Tibial nerve (tissue), 4 donors: ENCODE measurements around the gene SLC25A21. TPM values are rescaled to one million over a fixed set of nuclear protein-coding genes. Genes with fewer than 3 reads are reported as not detected.

Experiments
- DNase-seq, 2 donors: peaks; one replicate each; pipeline ENCODE4 v3.0.0-alpha.2; 2019; ENCODE audit warnings: low spot score in 2 of 2
- H3K27ac ChIP-seq, 4 donors: fragments of 200-600 bp; sonication (generic) in 3 of 4; one replicate each; pipeline ENCODE4 v1.5.1; 2017 to 2019; ENCODE audit warnings: mild to moderate bottlenecking in 1 of 4
- H3K27me3 ChIP-seq, 2 donors: fragments of 200-600 bp; sonication (generic) in 1 of 2; one replicate each; pipeline versions ENCODE4 v1.5.1 to v1.6.0; 2017 to 2019
- H3K36me3 ChIP-seq, 3 donors: fragments of 200-600 bp; sonication (generic); one replicate each; pipeline ENCODE4 v1.5.1; 2018 to 2019
- H3K4me1 ChIP-seq, 4 donors: fragments of 200-600 bp; sonication (generic) in 3 of 4; one replicate each; pipeline ENCODE4 v1.5.1; 2017 to 2019
- H3K4me3 ChIP-seq, 4 donors: fragments of 200-600 bp; sonication (generic) in 3 of 4; one replicate each; pipeline ENCODE4 v1.5.1; 2017 to 2019; ENCODE audit warnings: mild to moderate bottlenecking in 1 of 4, moderate library complexity in 1 of 4
- H3K9me3 ChIP-seq, 4 donors: fragments of 200-600 bp; sonication (generic) in 3 of 4; one replicate each; pipeline ENCODE4 v1.5.1; 2017 to 2019
- EP300 ChIP-seq, 2 donors: sonication (generic); formaldehyde crosslinking; IDR thresholded peaks; one replicate each; pipeline ENCODE4 v1.6.1; 2017; ENCODE audit warnings: antibody characterized with exemption in 2 of 2, mild to moderate bottlenecking in 1 of 2
- POLR2A ChIP-seq, 2 donors: fragments of 450-650 bp; IDR thresholded peaks; one replicate each; pipeline ENCODE4 v1.6.1; 2017; ENCODE audit warnings: antibody characterized with exemption in 2 of 2, mild to moderate bottlenecking in 2 of 2, moderate library complexity in 2 of 2
- WGBS, 2 donors: methylation state at CpG; one replicate each; pipeline ENCODE4 v1.1.5; 2018; 5-methylcytosine and 5-hydroxymethylcytosine counted together
- total RNA-seq, 4 donors: library from RNA; depleted of rRNA; stranded (reverse); fragments of >200 nt; gene quantifications; one replicate each; pipeline ENCODE4 v1.1.0, GENCODE V29; 2016
- TF ChIP-seq, protein P1 (sequence below), 5 experiments: fragments of 200-600 bp in 3 of 5; fragments of 450-650 bp in 2 of 5; sonication (generic) in 3 of 5; IDR thresholded peaks; one replicate each; pipeline ENCODE4 v1.5.1; 2016 to 2019; ENCODE audit warnings: antibody characterized with exemption in 5 of 5, mild to moderate bottlenecking in 3 of 5, moderate library complexity in 2 of 5

SLC25A21 gene
- total RNA-seq, 4 donors from 2014 or later = 0.30 to 0.98 (median 0.42) TPM; not detected in 1

DNA sequence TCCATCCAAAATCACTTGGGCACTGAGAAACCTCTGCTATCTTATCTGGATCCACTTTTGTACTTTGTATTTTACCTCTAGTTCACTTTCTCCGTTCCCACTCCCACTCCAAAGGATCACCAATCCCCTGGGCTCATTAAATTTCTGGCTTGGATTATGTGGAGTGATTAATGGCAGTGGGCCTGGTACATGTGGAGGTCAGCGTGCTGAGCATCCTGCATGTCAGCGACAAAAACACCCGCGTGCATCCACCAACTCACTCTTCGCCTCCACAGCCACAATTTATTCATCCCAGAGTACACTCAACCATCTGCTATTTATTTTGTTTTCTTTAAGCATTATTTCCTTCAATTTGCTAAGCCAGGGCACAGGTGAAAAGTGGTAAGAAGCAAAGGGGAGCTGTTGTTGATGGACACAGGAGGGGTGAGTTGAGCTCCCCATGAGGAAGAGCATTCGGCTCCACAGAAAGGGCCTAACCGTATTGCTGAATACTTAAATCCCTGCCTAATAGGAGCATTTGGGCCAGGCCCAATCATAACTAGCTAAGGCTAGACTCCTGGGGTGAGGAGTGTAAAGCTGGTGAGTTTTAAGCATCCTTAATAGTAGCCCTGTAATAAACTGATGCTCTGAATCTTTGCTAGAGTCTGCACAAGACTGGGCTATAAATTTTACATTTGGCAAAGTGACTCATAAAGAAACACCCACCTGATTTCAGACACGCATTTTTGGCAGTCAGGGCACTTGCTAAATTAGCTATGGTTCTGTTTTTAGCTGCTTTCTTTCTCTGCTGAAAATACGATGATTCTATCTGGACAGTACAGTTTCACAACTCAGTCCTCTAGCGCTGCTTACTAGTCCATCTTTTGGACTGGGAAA lies 137.8 kb downstream of the SLC25A21 start:
- DNase-seq = no peak
- H3K4me1 ChIP-seq = peaks cover 0 to 7% (median 0%) of the 10 kb centered on the region in 4 donors
- no peaks in the 10 kb centered on the region for H3K9me3 ChIP-seq
- H3K27ac ChIP-seq = peak overlapping the region in 1 of 4 donors; percentile 60
- no peak overlapping the region for H3K4me3 ChIP-seq
- no peak for TF ChIP-seq POLR2A (IDR thresholded peaks at IDR 0.05)
- no peak for TF ChIP-seq EP300 (IDR thresholded peaks at IDR 0.05)
- TF ChIP-seq, protein P1, sequence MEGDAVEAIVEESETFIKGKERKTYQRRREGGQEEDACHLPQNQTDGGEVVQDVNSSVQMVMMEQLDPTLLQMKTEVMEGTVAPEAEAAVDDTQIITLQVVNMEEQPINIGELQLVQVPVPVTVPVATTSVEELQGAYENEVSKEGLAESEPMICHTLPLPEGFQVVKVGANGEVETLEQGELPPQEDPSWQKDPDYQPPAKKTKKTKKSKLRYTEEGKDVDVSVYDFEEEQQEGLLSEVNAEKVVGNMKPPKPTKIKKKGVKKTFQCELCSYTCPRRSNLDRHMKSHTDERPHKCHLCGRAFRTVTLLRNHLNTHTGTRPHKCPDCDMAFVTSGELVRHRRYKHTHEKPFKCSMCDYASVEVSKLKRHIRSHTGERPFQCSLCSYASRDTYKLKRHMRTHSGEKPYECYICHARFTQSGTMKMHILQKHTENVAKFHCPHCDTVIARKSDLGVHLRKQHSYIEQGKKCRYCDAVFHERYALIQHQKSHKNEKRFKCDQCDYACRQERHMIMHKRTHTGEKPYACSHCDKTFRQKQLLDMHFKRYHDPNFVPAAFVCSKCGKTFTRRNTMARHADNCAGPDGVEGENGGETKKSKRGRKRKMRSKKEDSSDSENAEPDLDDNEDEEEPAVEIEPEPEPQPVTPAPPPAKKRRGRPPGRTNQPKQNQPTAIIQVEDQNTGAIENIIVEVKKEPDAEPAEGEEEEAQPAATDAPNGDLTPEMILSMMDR (IDR thresholded peaks at IDR 0.05) = no peak
- H3K27me3 ChIP-seq = no peaks in the 10 kb centered on the region
- no peaks in the 10 kb centered on the region for H3K36me3 ChIP-seq
- 57 to 61% methylated on average over 11 of the region's 11 CpGs for WGBS, 2 donors

DNA sequence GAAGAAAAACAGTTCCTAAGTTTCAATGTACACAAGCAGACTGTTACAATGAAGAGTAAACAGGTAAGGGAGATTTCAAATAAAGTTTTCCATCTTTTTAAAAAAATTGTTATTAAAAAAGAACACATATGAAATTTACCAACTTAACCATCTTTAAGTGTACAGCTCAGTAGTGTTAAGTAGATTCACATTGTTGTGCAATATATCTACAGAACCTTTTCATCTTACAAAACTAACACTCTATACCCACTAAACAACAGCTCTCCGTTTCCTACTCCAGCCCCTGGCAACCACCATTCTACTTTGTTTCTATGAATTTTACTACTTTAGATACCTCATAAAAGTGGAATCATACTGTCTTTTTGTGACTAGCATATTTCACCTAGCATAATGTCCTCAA lies 139.5 kb downstream of the SLC25A21 start:
- H3K9me3 ChIP-seq = no peaks in the 10 kb centered on the region
- no peak overlapping the region for H3K27ac ChIP-seq
- peaks cover 0 to 7% (median 0%) of the 10 kb centered on the region in 4 donors for H3K4me1 ChIP-seq
- no peak for DNase-seq
- no peaks in the 10 kb centered on the region for H3K27me3 ChIP-seq
- 94% methylated on average over 1 of the region's 1 CpG for WGBS, 2 donors
- no peak overlapping the region for H3K4me3 ChIP-seq
- no peaks in the 10 kb centered on the region for H3K36me3 ChIP-seq
- TF ChIP-seq, protein P1 (IDR thresholded peaks at IDR 0.05) = no peak
- TF ChIP-seq EP300 (IDR thresholded peaks at IDR 0.05) (no peak), POLR2A (IDR thresholded peaks at IDR 0.05) (no peak)

DNA sequence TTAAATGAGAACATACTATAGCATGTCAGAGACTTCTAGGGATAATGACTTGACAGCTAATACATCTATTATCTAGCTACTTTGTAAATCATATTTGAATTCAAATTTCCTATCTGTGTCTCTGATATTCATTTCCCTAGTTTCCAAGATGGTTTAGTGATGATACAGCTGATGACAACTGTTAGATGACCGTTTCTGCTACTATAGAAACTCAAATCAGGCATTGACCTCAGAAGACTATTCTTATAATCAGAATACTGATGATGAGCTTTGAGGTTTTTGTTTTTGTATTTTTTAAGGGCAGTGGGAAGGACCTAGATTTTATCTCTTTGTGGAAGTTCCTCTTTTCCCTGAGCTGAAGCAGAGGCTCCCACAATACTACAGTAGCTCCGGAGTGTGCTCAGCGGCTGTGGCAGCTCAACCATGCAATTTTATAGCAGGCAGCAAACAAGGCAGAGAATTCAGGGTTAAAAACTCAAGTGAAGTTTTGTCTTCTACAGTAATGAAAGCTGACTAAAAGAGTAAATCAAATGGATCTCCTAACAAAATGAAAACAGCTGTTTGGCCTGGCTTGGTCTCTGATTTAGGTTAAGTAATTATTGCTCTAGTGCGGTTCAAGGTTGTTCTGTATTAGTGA lies 145.1 kb downstream of the SLC25A21 start:
- Histone ChIP-seq H3K36me3 (no peaks in the 10 kb centered on the region), H3K4me1 (no peaks in the 10 kb centered on the region), H3K27me3 (no peaks in the 10 kb centered on the region), H3K4me3 (no peak overlapping the region), H3K27ac (no peak overlapping the region), H3K9me3 (no peaks in the 10 kb centered on the region)
- DNase-seq = no peak
- TF ChIP-seq POLR2A (IDR thresholded peaks at IDR 0.05) = no peak
- no peak for TF ChIP-seq EP300 (IDR thresholded peaks at IDR 0.05)
- TF ChIP-seq, protein P1 (IDR thresholded peaks at IDR 0.05) = no peak
- 61 to 64% methylated on average over 4 of the region's 4 CpGs for WGBS, 2 donors

DNA sequence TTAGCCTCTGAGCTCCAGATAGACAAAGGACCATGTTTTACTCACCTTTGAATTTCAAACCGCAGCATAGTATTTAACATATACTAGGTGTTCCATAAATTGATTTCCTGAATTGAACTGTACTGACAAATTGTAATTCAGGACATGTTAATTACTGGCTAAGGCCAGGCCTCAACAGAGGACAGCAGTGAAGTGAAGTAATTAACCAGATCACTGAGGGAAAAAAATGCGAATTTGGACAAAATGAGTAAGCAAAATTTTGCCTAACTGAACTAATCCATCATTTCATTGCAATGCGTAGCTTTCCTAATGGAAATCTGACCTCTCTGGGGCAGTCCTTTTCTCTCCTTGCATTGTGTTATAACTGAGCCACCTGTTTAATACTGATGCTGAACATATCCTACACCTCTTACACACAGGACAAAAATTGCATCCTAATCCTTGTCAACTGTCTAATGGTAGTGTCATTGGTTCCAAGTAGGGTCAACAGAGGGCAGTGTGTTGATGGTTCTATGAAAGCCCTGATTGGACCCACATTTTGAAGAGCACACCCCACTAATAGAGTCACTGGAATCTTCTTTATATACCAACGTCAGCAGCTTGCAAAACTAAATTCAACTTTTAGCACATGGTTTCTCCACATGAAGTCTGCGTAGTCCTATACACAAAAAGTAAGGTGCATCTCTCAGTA lies 148.4 kb downstream of the SLC25A21 start:
- Histone ChIP-seq H3K4me3 (no peak overlapping the region), H3K4me1 (no peaks in the 10 kb centered on the region), H3K9me3 (no peaks in the 10 kb centered on the region), H3K27me3 (no peaks in the 10 kb centered on the region), H3K27ac (no peak overlapping the region), H3K36me3 (no peaks in the 10 kb centered on the region)
- DNase-seq = no peak
- TF ChIP-seq EP300 (IDR thresholded peaks at IDR 0.05) (no peak), POLR2A (IDR thresholded peaks at IDR 0.05) (no peak)
- TF ChIP-seq, protein P1 (IDR thresholded peaks at IDR 0.05) = no peak
- WGBS, 2 donors = 87 to 92% methylated on average over 5 of the region's 5 CpGs
